H9 (cell line): Measurements from ENCODE around the gene GRIN2A. TPM values are rescaled to one million over a fixed set of nuclear protein-coding genes. Genes with fewer than 3 reads are reported as not detected.

Source experiments
- DNase-seq: peaks from one replicate; pipeline ENCODE4 v3.0.0-alpha.2; 2017
- H2AFZ ChIP-seq: one replicate; pipeline ENCODE4 v1.6.1; 2013; ENCODE audit warnings: mild to moderate bottlenecking, low read length, control low read depth, moderate library complexity
- H2AK5ac ChIP-seq: 2 replicates; pipeline ENCODE4 v1.6.1; 2013; ENCODE audit warnings: low read length, control low read depth, mixed read lengths; ENCODE audit not compliant: insufficient read length
- H2BK120ac ChIP-seq: one replicate; pipeline ENCODE4 v1.6.1; 2013; ENCODE audit warnings: low read depth, mild to moderate bottlenecking, low read length, control low read depth, inconsistent platforms; ENCODE audit not compliant: poor library complexity, severe bottlenecking
- H2BK12ac ChIP-seq: 2 replicates; pipeline ENCODE4 v1.6.1; 2013; ENCODE audit warnings: low read length, control low read depth, mixed read lengths, low read depth; ENCODE audit not compliant: insufficient read length
- H2BK15ac ChIP-seq: 2 replicates; pipeline ENCODE4 v1.6.1; 2013; ENCODE audit warnings: low read depth, low read length, control low read depth
- H2BK20ac ChIP-seq: one replicate; pipeline ENCODE4 v1.6.1; 2013; ENCODE audit warnings: low read depth, mild to moderate bottlenecking, low read length, control low read depth, inconsistent platforms; ENCODE audit not compliant: poor library complexity, severe bottlenecking
- H2BK5ac ChIP-seq: 2 replicates; pipeline ENCODE4 v1.6.1; 2013; ENCODE audit warnings: low read length, control low read depth, mixed read lengths; ENCODE audit not compliant: insufficient read length
- H3K14ac ChIP-seq: 2 replicates; pipeline ENCODE4 v1.6.1; 2013; ENCODE audit warnings: low read length, control low read depth; ENCODE audit not compliant: insufficient read depth
- H3K18ac ChIP-seq: 2 replicates; pipeline ENCODE4 v1.6.1; 2013; ENCODE audit warnings: low read depth, mild to moderate bottlenecking, mixed read lengths, low read length, control low read depth; ENCODE audit not compliant: insufficient read length
- H3K23ac ChIP-seq: 2 replicates; pipeline ENCODE4 v1.6.1; 2013; ENCODE audit warnings: low read length, control low read depth, mixed read lengths, low read depth; ENCODE audit not compliant: insufficient read length
- H3K23me2 ChIP-seq: 2 replicates; pipeline ENCODE4 v1.6.1; 2013; ENCODE audit warnings: low read depth, mild to moderate bottlenecking, mixed read lengths, low read length, control low read depth; ENCODE audit not compliant: insufficient read length, poor library complexity, severe bottlenecking
- H3K27ac ChIP-seq: 2 replicates; pipeline ENCODE4 v1.5.1; 2013; ENCODE audit warnings: low read length, control low read depth, mixed read lengths, low read depth; ENCODE audit not compliant: insufficient read length
- H3K27me3 ChIP-seq: 2 replicates; pipeline ENCODE4 v1.6.1; 2013; ENCODE audit warnings: low read length, control low read depth, inconsistent platforms; ENCODE audit not compliant: insufficient read depth
- H3K4ac ChIP-seq: 2 replicates; pipeline ENCODE4 v1.6.1; 2013; ENCODE audit warnings: low read depth, mild to moderate bottlenecking, control low read depth, inconsistent platforms, low read length, moderate library complexity
- H3K4me1 ChIP-seq: 2 replicates; pipeline ENCODE4 v1.6.1; 2013; ENCODE audit warnings: low read length, control low read depth, inconsistent platforms; ENCODE audit not compliant: insufficient read depth
- H3K4me2 ChIP-seq: 2 replicates; pipeline ENCODE4 v1.6.1; 2013; ENCODE audit warnings: low read length, control low read depth, mixed read lengths; ENCODE audit not compliant: insufficient read length, insufficient read depth
- H3K56ac ChIP-seq: 2 replicates; pipeline ENCODE4 v1.6.1; 2013; ENCODE audit warnings: low read depth, mild to moderate bottlenecking, mixed read lengths, low read length, control low read depth; ENCODE audit not compliant: insufficient read length
- H3K79me1 ChIP-seq: 2 replicates; pipeline ENCODE4 v1.6.1; 2013; ENCODE audit warnings: low read depth, mild to moderate bottlenecking, moderate library complexity, low read length, control low read depth, inconsistent platforms; ENCODE audit not compliant: insufficient read depth, poor library complexity, severe bottlenecking
- H3K79me2 ChIP-seq: 2 replicates; pipeline ENCODE4 v1.6.1; 2013; ENCODE audit warnings: low read length, control low read depth, inconsistent platforms; ENCODE audit not compliant: insufficient read depth
- H3K9ac ChIP-seq: 2 replicates; pipeline ENCODE4 v1.6.1; 2013; ENCODE audit warnings: low read length, control low read depth, mixed read lengths; ENCODE audit not compliant: insufficient read length; ENCODE audit errors: extremely low read depth
- H3K9me3 ChIP-seq: one replicate; pipeline ENCODE4 v1.6.1; 2013; ENCODE audit warnings: low read depth, low read length, inconsistent platforms; ENCODE audit not compliant: control insufficient read depth
- H3T11ph ChIP-seq: one replicate; pipeline ENCODE4 v1.6.1; 2013; ENCODE audit warnings: mild to moderate bottlenecking, low read length, control low read depth, inconsistent platforms
- H4K20me1 ChIP-seq: one replicate; pipeline ENCODE4 v1.6.1; 2013; ENCODE audit not compliant: control insufficient read depth, insufficient read length, insufficient read depth
- H4K5ac ChIP-seq: 2 replicates; pipeline ENCODE4 v1.6.1; 2013; ENCODE audit warnings: low read depth, mild to moderate bottlenecking, mixed read lengths, low read length, control low read depth; ENCODE audit not compliant: insufficient read length
- H4K8ac ChIP-seq: replicated peaks from 2 replicates; pipeline ENCODE4 v1.6.1; 2013; ENCODE audit warnings: low read length, control low read depth, mixed read lengths, low read depth; ENCODE audit not compliant: insufficient read length
- H4K91ac ChIP-seq: 2 replicates; pipeline ENCODE4 v1.6.1; 2013; ENCODE audit warnings: low read depth, mild to moderate bottlenecking, moderate library complexity, mixed read lengths, low read length, control low read depth; ENCODE audit not compliant: insufficient read length
- H3K27ac Mint-ChIP-seq, 3 experiments: 2 replicates in 2 of 3; 3 replicates in 1 of 3; pipeline ENCODE4 v1.8.0; 2020 to 2021; ENCODE audit warnings: mixed read lengths in 3 of 3, mild to moderate bottlenecking in 1 of 3, moderate library complexity in 1 of 3
- H3K27me3 Mint-ChIP-seq: 2 replicates; pipeline ENCODE4 v1.8.0; 2021; ENCODE audit warnings: low read depth, mild to moderate bottlenecking, moderate library complexity, mixed read lengths
- H3K36me3 Mint-ChIP-seq, 3 experiments: 2 replicates in 2 of 3; 3 replicates in 1 of 3; pipeline ENCODE4 v1.8.0; 2020 to 2021; ENCODE audit warnings: low read depth in 3 of 3, mixed read lengths in 3 of 3; ENCODE audit not compliant: insufficient read depth in 1 of 3
- H3K4me1 Mint-ChIP-seq, 2 experiments: 2 replicates each; pipeline ENCODE4 v1.8.0; 2020; ENCODE audit warnings: mixed read lengths in 2 of 2
- H3K4me3 Mint-ChIP-seq, 2 experiments: 2 replicates in 1 of 2; 3 replicates in 1 of 2; pipeline ENCODE4 v1.8.0; 2020 to 2021; ENCODE audit warnings: mild to moderate bottlenecking in 2 of 2, mixed read lengths in 2 of 2, moderate library complexity in 1 of 2
- H3K9me3 Mint-ChIP-seq, 2 experiments: 2 replicates in 1 of 2; 3 replicates in 1 of 2; pipeline ENCODE4 v1.8.0; 2020; ENCODE audit warnings: mild to moderate bottlenecking in 2 of 2, mixed read lengths in 2 of 2, moderate library complexity in 1 of 2
- whole genome bisulfite sequencing: extraction: QIAGEN DNeasy Blood & Tissue Kit; methylation state at CpG from one replicate; pipeline ENCODE4 v1.1.7; 2013; ENCODE audit warnings: missing lambda C conversion rate, low lambda C conversion rate, mixed read lengths; ENCODE audit not compliant: insufficient read length; ENCODE audit errors: extremely low coverage; 5-methylcytosine and 5-hydroxymethylcytosine counted together
- total RNA-seq: library from RNA; stranded (reverse); gene quantifications from 2 replicates; pipeline ENCODE4 v1.2.1, GENCODE V29; 2021
- TF ChIP-seq, protein P1 (sequence below): fragments of 200-600 bp; sonication (generic); conservative IDR thresholded peaks from 3 replicates; pipeline ENCODE4 v1.8.0; 2021; ENCODE audit warnings: antibody characterized with exemption, mild to moderate bottlenecking

GRIN2A gene
- total RNA-seq, 1 experiment from 2014 or later, result 1.5 TPM

DNA sequence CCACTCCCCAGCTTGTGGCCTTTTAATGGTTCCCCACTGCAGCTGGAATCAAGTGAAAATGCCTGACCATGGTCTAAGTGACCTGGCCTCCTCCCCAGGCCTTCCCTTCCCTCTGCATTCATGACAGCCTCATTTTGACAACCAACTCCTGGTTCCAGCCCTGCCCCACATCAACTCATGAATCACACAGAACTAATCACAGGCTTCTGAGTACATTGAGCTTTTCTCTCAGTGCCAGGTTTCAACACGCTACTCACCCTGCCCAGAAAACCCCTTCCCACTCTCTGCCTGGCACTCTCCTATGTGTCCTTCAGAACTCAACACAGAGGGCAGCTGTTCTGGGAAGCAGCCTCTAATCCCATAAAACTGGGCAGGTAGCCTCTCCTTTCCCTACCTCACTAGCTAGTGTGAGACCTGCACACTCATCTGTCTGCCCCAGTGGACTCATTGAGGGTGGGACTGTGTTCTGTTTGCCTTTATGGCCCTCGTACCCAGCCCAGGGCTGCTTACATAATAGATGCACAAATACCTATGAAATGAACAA is 313.6 kb downstream of the GRIN2A start:
- no peak overlapping the region for H3K4ac ChIP-seq
- no peaks in the 10 kb centered on the region for H3K79me2 ChIP-seq
- no peak overlapping the region for H4K8ac ChIP-seq
- no CpG with 5 or more reads among the region's 2 CpGs for WGBS
- no peak for DNase-seq
- no peak overlapping the region for H4K91ac ChIP-seq
- H2BK20ac ChIP-seq, result no peak overlapping the region
- H3K79me1 ChIP-seq, result no peaks in the 10 kb centered on the region
- H3K23ac ChIP-seq, result no peak overlapping the region
- Mint-ChIP-seq H3K4me1 (peaks cover 7 to 10% of the 10 kb centered on the region in 2 experiments), H3K36me3 (no peaks in the 10 kb centered on the region; a peak in 1 of 7 replicates), H3K27ac (no peak overlapping the region), H3K9me3 (peaks cover 0 to 2% of the 10 kb centered on the region in 2 experiments; a peak in 2 of 5 replicates), H3K27me3 (no peaks in the 10 kb centered on the region; the same call in 1 of the 2 replicates), H3K4me3 (no peak overlapping the region)
- TF ChIP-seq, protein P1, sequence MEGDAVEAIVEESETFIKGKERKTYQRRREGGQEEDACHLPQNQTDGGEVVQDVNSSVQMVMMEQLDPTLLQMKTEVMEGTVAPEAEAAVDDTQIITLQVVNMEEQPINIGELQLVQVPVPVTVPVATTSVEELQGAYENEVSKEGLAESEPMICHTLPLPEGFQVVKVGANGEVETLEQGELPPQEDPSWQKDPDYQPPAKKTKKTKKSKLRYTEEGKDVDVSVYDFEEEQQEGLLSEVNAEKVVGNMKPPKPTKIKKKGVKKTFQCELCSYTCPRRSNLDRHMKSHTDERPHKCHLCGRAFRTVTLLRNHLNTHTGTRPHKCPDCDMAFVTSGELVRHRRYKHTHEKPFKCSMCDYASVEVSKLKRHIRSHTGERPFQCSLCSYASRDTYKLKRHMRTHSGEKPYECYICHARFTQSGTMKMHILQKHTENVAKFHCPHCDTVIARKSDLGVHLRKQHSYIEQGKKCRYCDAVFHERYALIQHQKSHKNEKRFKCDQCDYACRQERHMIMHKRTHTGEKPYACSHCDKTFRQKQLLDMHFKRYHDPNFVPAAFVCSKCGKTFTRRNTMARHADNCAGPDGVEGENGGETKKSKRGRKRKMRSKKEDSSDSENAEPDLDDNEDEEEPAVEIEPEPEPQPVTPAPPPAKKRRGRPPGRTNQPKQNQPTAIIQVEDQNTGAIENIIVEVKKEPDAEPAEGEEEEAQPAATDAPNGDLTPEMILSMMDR, result no peak
- no peak overlapping the region for H4K5ac ChIP-seq
- H3K56ac ChIP-seq, result no peak overlapping the region
- no peaks in the 10 kb centered on the region for H3K9me3 ChIP-seq
- no peak overlapping the region for H3K9ac ChIP-seq
- H3T11ph ChIP-seq, result no peak overlapping the region
- no peak overlapping the region for H3K18ac ChIP-seq
- H3K14ac ChIP-seq, result no peak overlapping the region
- H4K20me1 ChIP-seq, result no peaks in the 10 kb centered on the region
- H2BK15ac ChIP-seq, result no peak overlapping the region
- H2AK5ac ChIP-seq, result no peak overlapping the region
- no peak overlapping the region for H2AFZ ChIP-seq
- H2BK120ac ChIP-seq, result no peak overlapping the region
- H3K27me3 ChIP-seq, result no peaks in the 10 kb centered on the region; the same call in 1 of the 2 replicates
- H2BK12ac ChIP-seq, result no peak overlapping the region
- peaks cover 2% of the 10 kb centered on the region; the same call in 1 of the 2 replicates for H3K4me1 ChIP-seq
- H3K27ac ChIP-seq, result no peak overlapping the region
- H3K23me2 ChIP-seq, result no peaks in the 10 kb centered on the region
- no peak overlapping the region for H2BK5ac ChIP-seq
- H3K4me2 ChIP-seq, result no peak overlapping the region
